ENCODE data around the gene TMEM89. TPM values are rescaled to one million over a fixed set of nuclear protein-coding genes. Genes with fewer than 3 reads are reported as not detected.
A peak's percentile ranks its signal among the peaks of the same experiment; 100 is the strongest.

Gene TMEM89
- polyA plus RNA-seq, 3 donors: not detected

DNA sequence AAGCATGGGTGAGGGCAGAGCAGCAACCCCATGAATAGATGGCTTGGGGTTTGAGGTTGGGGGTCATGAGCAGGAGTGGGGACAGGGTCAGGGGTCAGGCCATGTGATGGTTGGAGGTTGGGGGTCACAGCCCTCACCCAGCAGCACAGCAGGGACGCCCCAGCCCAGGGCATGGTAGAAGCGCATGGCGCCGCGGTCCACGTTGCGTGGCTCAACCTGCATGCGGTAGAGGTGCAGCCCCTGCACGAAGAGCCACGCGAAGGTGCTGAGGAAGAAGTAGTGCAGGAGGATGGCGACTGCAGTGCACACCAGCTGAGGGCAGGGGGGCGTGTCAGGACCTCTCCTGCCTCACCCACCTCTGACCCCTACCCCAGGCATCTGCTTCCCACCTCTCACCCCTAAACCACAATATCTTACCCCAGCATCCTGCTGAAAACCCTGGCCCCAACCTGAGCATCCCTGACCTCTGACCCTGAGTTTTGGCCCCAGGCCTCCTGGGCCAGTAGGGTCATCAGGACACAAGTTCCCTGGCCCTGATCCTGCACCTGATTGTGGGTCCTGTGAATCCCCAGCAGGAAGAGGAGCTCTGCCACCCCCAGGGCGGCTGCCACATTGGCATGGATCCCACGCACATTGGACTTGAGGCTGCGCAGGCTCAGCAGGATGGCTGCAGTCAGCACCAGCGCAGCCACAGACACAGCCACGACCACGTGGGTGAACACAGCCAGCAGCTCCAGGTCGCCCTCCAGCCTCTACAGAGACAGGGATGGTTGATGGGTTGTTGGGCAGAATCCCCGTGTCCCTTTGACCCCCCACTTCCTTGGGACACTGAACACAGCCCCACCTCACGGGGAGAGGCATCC is 23.6 kb upstream of the TMEM89 start:
- no peak for DNase-seq

GRCh38 chr3:48642605-48643004 is 21.0 kb upstream of the TMEM89 start:
- no peak for DNase-seq

- no peak for DNase-seq
These were observed 19.8 kb upstream of the TMEM89 start for GRCh38 chr3:48641396-48641795.

DNA sequence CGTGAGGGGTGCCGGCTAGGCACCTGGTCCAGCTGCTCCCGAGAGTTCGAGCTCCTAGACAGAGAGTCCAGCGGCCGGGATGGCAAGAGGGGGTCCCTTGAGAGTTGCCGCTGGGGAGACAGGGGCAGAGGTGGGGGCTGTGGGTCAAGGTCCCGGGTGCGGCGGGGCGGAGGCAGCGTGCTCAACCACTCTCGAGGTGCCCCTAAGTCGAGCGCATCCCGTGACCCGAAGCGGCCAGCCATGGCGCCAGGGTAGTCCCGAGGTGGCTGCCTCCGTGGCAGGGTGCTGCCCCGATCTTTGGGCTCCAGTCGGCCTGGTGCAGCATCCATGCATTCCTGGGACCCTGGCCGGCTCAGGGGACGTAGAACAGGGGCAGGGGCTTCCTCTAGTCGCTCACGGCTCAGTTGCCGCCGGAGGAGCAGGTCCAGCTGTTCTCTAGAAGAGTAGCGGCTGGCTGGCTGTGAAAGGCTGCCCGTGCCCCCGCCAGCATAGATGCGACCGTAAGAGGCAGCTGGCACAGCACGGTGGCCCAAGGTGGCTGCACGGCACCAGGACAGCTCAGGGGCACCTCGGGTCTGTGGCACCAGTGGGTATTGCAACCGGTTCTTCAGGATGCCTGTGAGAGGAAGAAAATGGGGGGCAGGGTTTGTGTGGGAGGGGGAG is 18.5 kb upstream of the TMEM89 start:
- DNase-seq: no peak

GRCh38 chr3:48637305-48637704 is 15.7 kb upstream of the TMEM89 start:
- DNase-seq: no peak

DNA sequence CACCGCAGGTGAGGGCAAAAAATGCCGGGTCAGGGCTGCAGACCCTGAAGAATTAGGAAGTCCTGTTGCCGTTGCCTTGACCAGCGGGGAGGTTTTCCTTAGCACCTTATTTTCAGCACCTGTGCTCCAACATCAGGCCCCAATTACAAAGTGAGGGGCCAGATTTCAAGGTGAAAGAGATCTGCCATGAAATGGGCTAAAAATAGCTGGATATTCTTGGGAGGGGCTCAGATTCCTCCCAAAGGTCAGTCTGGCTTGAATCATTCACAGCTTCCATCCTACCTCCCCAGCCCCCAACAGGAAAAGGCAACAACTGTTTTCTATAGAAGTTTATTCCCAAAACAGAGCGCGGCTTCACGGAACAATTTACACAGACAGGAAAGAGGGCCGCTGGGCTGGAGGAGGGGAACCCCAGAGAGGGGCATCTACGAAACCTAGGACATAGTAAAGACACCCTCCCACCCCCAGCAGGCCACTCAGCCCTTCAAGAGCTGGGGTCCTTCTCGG is 14.6 kb upstream of the TMEM89 start:
- DNase-seq: no peak

DNA sequence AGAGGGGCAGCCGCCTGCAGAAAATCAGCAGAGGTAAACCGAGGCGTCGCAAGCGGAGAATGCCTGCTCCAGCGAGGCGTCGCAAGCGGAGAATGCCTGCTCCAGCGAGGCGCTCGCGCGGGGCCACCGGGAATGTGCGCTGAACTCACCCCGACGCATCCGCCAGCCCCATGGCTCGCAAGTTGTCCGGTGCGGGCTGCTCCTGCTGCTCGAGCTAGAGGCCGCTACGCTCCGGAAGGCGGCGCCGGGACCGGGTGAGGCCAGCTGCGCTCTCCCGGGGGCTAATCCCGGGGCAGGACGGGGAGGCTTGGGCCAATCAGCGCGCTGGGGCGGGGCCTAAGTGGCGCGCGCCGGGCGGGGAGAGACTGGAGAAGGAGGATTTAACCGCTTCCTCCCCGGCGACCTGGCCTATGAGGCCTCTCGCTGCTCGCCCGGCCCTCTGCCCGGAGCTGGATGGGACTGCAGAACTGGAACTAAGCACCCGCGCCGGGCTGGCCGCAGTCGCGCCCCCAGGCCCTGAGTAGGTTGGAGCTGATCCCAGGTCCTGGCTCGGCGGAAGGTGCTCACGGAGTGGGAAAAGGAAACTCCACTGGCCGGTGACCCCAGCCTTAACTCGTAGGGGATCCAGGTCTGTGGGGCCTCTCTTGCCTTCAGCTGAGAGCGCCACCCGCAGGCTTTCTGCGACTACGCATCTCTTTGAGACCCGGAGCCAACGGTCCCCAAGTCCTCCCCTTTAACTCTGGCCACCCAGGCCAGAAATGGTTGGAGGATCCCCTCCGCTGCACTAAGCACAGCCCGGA is 13.9 kb upstream of the TMEM89 start, which contains the start of gene SLC26A6:
Gene SLC26A6, minus strand, starts transcription at position 240 of the 800 bp plus-strand sequence. Its CDS starts 68 bp downstream, at position 172.
- peak; percentile 97 for DNase-seq

DNA sequence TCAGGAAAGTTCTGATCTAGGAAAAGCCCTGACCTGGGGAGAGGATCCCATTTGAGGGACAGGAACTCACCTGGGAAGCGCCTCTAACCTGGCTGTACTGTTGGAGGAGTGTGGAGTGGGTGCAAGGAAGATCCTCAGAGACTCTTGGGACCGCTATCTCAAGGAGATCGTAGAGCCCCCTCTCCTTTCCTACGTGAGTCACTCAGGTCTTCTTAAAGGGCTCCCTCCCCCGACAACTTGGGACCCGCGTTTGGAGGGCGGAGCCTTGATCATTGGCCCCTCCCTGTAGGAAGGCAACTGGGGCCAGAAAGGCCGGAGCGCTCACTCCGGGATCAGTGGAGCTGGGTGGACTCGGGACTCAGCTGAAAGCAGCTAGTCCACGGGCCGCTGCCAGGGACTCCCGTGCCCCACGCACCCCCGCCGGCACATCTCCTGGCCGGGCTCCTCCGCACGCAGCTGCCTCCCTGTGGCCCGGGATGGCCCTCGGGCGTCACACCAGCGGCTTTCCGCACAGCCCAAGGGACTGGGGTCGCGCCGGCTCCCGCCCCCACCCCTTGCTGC is 13.2 kb upstream of the TMEM89 start:
- no peak for DNase-seq

- DNase-seq: no peak
These were observed 12.2 kb upstream of the TMEM89 start for GRCh38 chr3:48633743-48634142.

DNA sequence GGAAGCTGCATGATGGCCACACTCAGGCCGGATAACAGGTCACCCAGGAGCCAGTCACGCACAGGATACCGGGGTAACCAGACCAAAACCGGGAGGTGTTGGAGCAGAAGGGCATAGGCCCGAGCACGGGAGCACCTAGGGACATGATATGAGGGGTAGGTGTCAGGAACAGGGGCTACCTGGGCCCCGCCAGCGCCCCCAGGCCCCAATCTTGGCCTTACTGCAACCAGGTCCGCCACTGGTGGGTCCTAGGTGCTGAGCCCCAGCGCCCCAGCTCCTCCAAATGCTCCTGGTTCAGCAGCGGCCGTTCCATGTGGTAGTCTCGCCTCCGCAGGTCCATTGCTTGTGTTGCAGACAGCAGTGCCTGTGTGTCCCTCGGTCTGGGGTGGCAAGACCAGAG is 11.7 kb upstream of the TMEM89 start:
- no peak for DNase-seq

GRCh38 chr3:48631516-48632448 is 10.2 kb upstream of the TMEM89 start:
- no peak for DNase-seq

DNA sequence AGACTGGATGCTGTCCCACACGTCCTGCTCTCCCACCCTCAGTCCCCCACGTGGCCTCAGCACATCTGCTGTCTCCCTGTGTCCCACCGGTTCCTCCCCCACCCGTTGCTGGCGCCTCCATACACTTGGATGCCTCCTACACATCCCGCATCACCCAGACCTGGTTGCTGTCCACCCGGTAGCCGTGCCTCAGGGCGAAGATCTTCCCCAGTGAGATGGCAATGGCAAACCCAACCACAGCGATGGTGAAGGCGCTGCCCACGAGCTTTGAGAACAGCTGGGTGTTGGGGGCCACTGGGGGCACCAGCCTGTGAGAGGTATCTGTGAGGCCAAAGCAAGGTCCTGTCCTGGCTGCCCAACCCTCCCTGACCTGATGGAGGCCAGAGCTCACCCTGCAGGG is 9.3 kb upstream of the TMEM89 start:
- no peak for DNase-seq

- no peak for DNase-seq
These were observed 8.8 kb upstream of the TMEM89 start for GRCh38 chr3:48630407-48630806.

DNA sequence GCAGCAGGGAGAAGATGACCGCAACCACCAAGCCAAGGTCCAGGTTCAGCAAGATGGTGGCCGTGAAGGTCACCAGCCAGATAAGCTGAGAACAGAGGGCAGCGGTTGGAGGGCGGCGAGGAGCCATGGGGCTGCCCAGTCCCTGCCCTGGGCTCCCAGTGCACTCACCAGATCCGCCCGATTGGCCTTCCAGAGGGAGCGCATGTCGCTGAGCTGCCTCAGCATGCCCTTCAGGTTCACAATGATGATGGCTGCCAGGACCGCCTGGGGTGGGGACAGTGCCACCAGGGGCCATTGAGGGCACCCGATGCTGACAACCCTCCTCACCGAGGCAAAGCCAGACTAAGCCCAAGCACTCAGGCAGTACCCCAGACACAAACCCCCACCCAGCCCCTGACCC is 8.3 kb upstream of the TMEM89 start:
- DNase-seq: no peak

DNA sequence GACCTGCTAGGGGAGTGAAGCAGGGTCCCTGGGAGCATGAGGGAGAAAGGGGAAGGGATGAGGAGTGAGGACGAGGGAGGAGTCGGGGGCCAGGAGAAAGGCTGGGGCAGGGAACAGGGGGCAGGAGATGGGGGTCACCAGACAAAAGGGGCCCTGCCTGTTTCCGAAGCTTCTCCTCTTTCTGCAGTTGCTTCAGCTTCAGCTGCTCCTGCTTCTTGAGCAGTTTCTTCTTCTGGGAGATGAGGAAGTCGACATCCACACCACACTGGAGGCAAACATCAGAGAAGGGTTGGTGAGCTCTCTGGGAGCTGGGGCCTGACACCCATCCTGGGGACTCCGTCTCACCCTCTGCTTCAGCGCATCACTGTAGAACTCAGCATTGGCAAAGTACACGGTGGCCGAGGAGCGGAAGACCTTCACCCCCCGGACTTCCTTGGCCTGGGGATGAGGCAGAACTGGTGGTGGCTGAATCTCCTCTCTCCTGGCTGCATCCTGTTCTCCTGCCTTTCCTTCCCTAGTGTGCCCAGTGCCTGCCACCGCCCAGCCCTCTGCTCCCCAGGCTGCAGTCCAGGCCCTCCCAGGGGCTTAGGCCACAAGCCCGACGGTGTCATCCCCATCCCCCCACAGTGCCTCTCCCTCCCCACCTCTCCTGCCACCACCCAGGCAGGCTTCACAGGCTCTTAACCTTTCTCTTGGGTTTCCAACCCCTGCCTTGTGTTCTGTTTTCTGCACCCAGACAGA is 6.9 kb upstream of the TMEM89 start:
- DNase-seq: no peak

DNA sequence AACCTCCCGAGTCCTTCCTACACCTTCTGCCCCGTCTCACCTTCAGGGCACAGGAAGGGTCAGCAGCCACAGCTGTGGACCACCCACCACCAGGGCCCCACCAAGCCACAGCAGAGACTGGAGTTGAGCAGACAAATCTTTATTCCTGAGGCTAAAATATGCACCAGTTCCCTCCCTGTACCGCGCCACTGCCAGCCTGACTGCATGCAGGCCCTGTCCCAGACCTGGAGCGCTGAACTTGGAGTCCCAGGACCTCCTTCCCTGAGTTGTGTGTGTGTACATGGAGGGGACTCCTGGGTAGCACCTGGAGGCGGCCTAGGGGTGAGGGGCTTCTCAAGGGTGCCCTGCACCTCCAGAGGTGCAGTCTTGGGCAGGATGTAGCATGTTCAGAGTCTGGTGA is 4.0 kb upstream of the TMEM89 start:
- no peak for DNase-seq

- DNase-seq: no peak
These were observed 3.2 kb upstream of the TMEM89 start for GRCh38 chr3:48624767-48625166.

- DNase-seq: no peak
These were observed 2.4 kb upstream of the TMEM89 start for GRCh38 chr3:48623851-48624547.
